ENCODE results near the gene MCEMP1. TPM values are rescaled to one million over a fixed set of nuclear protein-coding genes. Genes with fewer than 3 reads are reported as not detected.

The MCEMP1 gene
- not detected for total RNA-seq

- Histone ChIP-seq H3K9me3 (no peaks in the 10 kb centered on the region), H3K27me3 (no peaks in the 10 kb centered on the region), H3K4me3 (no peak within 1 kb of the TSS), H3K4me1 (peaks cover 11% of the 10 kb centered on the region), H3K36me3 (replicated peaks in 1 of 2; ENCODE audit: insufficient read depth in 1 of 2, low read depth in 2 of 2) (no peaks in the 10 kb centered on the region), H3K27ac (peak within 1 kb of the TSS in 1 of 4 donors; percentile 9)
- 32% methylated on average over 7 to 10 of the region's 10 CpGs for WGBS, 2 donors
- TF ChIP-seq CTCF (IDR thresholded peaks at IDR 0.05): no peak
- no peak for TF ChIP-seq POLR2A (IDR thresholded peaks at IDR 0.05)
- intact Hi-C loops (cut with DNase I): loop anchor here (5.0 kb wide), 1 partner anchor 110 kb away; no protein-coding TSS in a partner anchor
- DNase-seq: peak in 1 of 4 donors; percentile 31
- ATAC-seq: no peak
Observed at GRCh38 chr19:7676854-7677253, at the start of gene MCEMP1. Gene MCEMP1, plus strand, starts transcription at chr19:7677090. Its CDS starts 31 bp downstream, at chr19:7677121.

GRCh38 chr19:7627166-7627565 lies 49.7 kb upstream of the MCEMP1 start:
- Histone ChIP-seq H3K9me3 (no peaks in the 10 kb centered on the region), H3K4me1 (peaks cover 31% of the 10 kb centered on the region), H3K36me3 (replicated peaks in 1 of 2; ENCODE audit: insufficient read depth in 1 of 2, low read depth in 2 of 2) (peaks cover 6 to 18% of the 10 kb centered on the region in 2 donors), H3K27me3 (no peaks in the 10 kb centered on the region), H3K27ac (no peak overlapping the region), H3K4me3 (no peak overlapping the region)
- intact Hi-C loops (cut with DNase I): no loop called here
- WGBS, 2 donors: 76 to 90% methylated on average over 11 to 24 of the region's 24 CpGs
- TF ChIP-seq POLR2A (IDR thresholded peaks at IDR 0.05) (no peak), CTCF (IDR thresholded peaks at IDR 0.05) (no peak)
- ATAC-seq: no peak
- DNase-seq: no peak

GRCh38 chr19:7628589-7629311 lies 48.1 kb upstream of the MCEMP1 start:
- Histone ChIP-seq H3K4me1 (peaks cover 31% of the 10 kb centered on the region), H3K4me3 (peak overlapping the region; percentile 90 to 91), H3K27me3 (no peaks in the 10 kb centered on the region), H3K36me3 (replicated peaks in 1 of 2; ENCODE audit: insufficient read depth in 1 of 2, low read depth in 2 of 2) (peaks cover 0 to 4% of the 10 kb centered on the region in 2 donors), H3K9me3 (no peaks in the 10 kb centered on the region), H3K27ac (peak overlapping the region; percentile 58 to 85 (median 76))
- ATAC-seq (no peak), DNase-seq (no peak)
- TF ChIP-seq CTCF (IDR thresholded peaks at IDR 0.05): no peak
- TF ChIP-seq POLR2A (IDR thresholded peaks at IDR 0.05): no peak
- WGBS, 2 donors: 1 to 2% methylated on average over 15 of the region's 15 CpGs
- intact Hi-C loops (cut with DNase I): no loop called here

GRCh38 chr19:7629347-7630054 lies 47.4 kb upstream of the MCEMP1 start, which contains the start of the genes PET100 and XAB2:
Gene PET100, plus strand, starts transcription at chr19:7629793. Its CDS starts 41 bp downstream, at chr19:7629834.
Gene XAB2, minus strand, starts transcription at chr19:7629545. Its CDS starts 18 bp downstream, at chr19:7629527.
- peaks cover 32% of the 10 kb centered on the region for H3K4me1 ChIP-seq
- TF ChIP-seq CTCF (IDR thresholded peaks at IDR 0.05): no peak
- TF ChIP-seq POLR2A (IDR thresholded peaks at IDR 0.05): peak; percentile 25 to 80 (median 72)
- intact Hi-C loops (cut with DNase I): no loop called here
- DNase-seq (peak; percentile 97 to 99 (median 98)), ATAC-seq (peak; percentile 99)
- peak within 1 kb of the TSS; percentile 90 to 91 for H3K4me3 ChIP-seq
- no peaks in the 10 kb centered on the region for H3K27me3 ChIP-seq
- peak within 1 kb of the TSS; percentile 62 to 85 (median 76) for H3K27ac ChIP-seq
- WGBS, 2 donors: 0% methylated on average over 18 to 40 of the region's 40 CpGs
- no peaks in the 10 kb centered on the region for H3K9me3 ChIP-seq
- peaks cover 0 to 4% of the 10 kb centered on the region in 2 donors for H3K36me3 ChIP-seq (replicated peaks in 1 of 2; ENCODE audit: insufficient read depth in 1 of 2, low read depth in 2 of 2)
